HEK293T (cell line): ENCODE results near the gene PTGES3L.
"Not testable (repeated sequence)": the region's sequence is repeated elsewhere in the genome, so short reads cannot be mapped to it uniquely, and the experiment has no call there.

Experiments used
- CTCF ChIA-PET: fragments of 350-600 bp; formaldehyde crosslinking; extraction: SDS; loops from one replicate; lab custom pipeline; 2021; ENCODE audit warnings: antibody characterized with exemption, inconsistent platforms; lab: Yijun Ruan, JAX
- POLR2A ChIA-PET: fragments of 350-600 bp; formaldehyde crosslinking; extraction: SDS; loops from one replicate; lab custom pipeline; 2020; ENCODE audit warnings: antibody characterized with exemption, inconsistent platforms; lab: Yijun Ruan, JAX
- DNase-seq: peaks from one replicate; pipeline ENCODE4 v3.0.0; 2012; ENCODE audit warnings: mixed read lengths; ENCODE audit errors: extremely low spot score
- ARNT ChIP-seq: fragments of 450-650 bp; IDR thresholded peaks from 2 replicates; pipeline ENCODE4 v1.6.1; 2017; ENCODE audit warnings: mild to moderate bottlenecking
- BHLHE40 ChIP-seq: fragments of 450-650 bp; IDR thresholded peaks from 2 replicates; pipeline ENCODE4 v1.6.1; 2016; ENCODE audit warnings: mild to moderate bottlenecking, moderate library complexity, borderline replicate concordance
- CTBP1 ChIP-seq: fragments of 450-650 bp; IDR thresholded peaks from 2 replicates; pipeline ENCODE4 v1.6.1; 2016; ENCODE audit warnings: borderline replicate concordance
- ELF4 ChIP-seq: fragments of 450-650 bp; IDR thresholded peaks from 2 replicates; pipeline ENCODE4 v1.6.1; 2017; ENCODE audit warnings: antibody characterized with exemption
- FOXA1 ChIP-seq: fragments of 450-650 bp; IDR thresholded peaks from 2 replicates; pipeline ENCODE4 v1.6.1; 2016; ENCODE audit warnings: mild to moderate bottlenecking
- FOXK2 ChIP-seq: fragments of 450-650 bp; IDR thresholded peaks from 2 replicates; pipeline ENCODE4 v1.6.1; 2016; ENCODE audit warnings: mild to moderate bottlenecking
- FOXM1 ChIP-seq: fragments of 450-650 bp; IDR thresholded peaks from 2 replicates; pipeline ENCODE4 v1.6.1; 2017; ENCODE audit warnings: mild to moderate bottlenecking, borderline replicate concordance
- HDGF ChIP-seq: fragments of 450-650 bp; IDR thresholded peaks from 2 replicates; pipeline ENCODE4 v1.6.1; 2017; ENCODE audit warnings: antibody characterized with exemption, borderline replicate concordance
- L3MBTL2 ChIP-seq: fragments of 450-650 bp; conservative IDR thresholded peaks from 2 replicates; pipeline ENCODE4 v1.6.1; 2016; ENCODE audit warnings: mild to moderate bottlenecking
- LEF1 ChIP-seq: fragments of 450-650 bp; IDR thresholded peaks from 2 replicates; pipeline ENCODE4 v1.6.1; 2017; ENCODE audit warnings: mild to moderate bottlenecking, borderline replicate concordance
- NFRKB ChIP-seq: fragments of 450-650 bp; IDR thresholded peaks from 2 replicates; pipeline ENCODE4 v1.6.1; 2016; ENCODE audit warnings: mild to moderate bottlenecking, moderate library complexity
- SP1 ChIP-seq: fragments of 450-650 bp; IDR thresholded peaks from 2 replicates; pipeline ENCODE4 v1.6.1; 2017
- SUZ12 ChIP-seq: fragments of 450-650 bp; IDR thresholded peaks from 2 replicates; pipeline ENCODE4 v1.6.1; 2016; ENCODE audit warnings: mild to moderate bottlenecking
- TARDBP ChIP-seq: fragments of 450-650 bp; IDR thresholded peaks from 2 replicates; pipeline ENCODE4 v1.6.1; 2016
- ZNF384 ChIP-seq: fragments of 450-650 bp; IDR thresholded peaks from 2 replicates; pipeline ENCODE4 v1.6.1; 2016
- TF ChIP-seq, protein P1 (sequence below): fragments of 450-650 bp; IDR thresholded peaks from 2 replicates; pipeline ENCODE4 v1.6.1; 2016

Gene PTGES3L

DNA sequence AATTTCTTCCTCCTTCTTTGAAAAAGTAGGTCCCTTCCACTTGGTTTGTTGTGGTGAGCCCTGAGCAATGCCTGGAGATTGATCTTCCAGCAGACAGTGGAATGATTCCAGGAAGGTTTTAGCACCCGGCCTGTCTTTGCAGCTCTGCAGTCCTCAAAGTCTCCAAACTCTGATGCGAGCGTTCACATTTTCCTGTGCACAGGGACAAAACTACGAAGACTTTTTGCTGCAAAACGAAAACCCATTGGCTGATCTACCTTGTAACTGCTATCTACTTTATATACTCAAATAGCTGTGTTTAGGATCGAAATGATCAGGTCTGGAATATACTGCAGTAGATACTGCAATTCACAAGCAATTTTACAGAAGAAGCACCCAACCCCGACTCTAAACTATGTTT is 57.6 kb downstream of the PTGES3L start:
- TF ChIP-seq NFRKB (no peak), TARDBP (no peak), ZNF384 (no peak), BHLHE40 (no peak), LEF1 (no peak), FOXA1 (no peak), ELF4 (no peak), HDGF (no peak), CTBP1 (no peak), SUZ12 (no peak), FOXK2 (no peak), SP1 (no peak), ARNT (no peak), L3MBTL2 (no peak), FOXM1 (no peak)
- TF ChIP-seq, protein P1, sequence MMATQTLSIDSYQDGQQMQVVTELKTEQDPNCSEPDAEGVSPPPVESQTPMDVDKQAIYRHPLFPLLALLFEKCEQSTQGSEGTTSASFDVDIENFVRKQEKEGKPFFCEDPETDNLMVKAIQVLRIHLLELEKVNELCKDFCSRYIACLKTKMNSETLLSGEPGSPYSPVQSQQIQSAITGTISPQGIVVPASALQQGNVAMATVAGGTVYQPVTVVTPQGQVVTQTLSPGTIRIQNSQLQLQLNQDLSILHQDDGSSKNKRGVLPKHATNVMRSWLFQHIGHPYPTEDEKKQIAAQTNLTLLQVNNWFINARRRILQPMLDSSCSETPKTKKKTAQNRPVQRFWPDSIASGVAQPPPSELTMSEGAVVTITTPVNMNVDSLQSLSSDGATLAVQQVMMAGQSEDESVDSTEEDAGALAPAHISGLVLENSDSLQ = no peak
- DNase-seq = no peak
- CTCF ChIA-PET = interaction anchor here (0.6 kb wide), 1 partner anchor 13 kb away, joined by 3 read pairs; no protein-coding TSS in a partner anchor
- POLR2A ChIA-PET = interaction anchor here (0.9 to 1.9 kb wide), 2 partner anchors 30 to 98 kb away, joined by 3 to 6 read pairs; partner anchors contain the start of gene BECN1

DNA sequence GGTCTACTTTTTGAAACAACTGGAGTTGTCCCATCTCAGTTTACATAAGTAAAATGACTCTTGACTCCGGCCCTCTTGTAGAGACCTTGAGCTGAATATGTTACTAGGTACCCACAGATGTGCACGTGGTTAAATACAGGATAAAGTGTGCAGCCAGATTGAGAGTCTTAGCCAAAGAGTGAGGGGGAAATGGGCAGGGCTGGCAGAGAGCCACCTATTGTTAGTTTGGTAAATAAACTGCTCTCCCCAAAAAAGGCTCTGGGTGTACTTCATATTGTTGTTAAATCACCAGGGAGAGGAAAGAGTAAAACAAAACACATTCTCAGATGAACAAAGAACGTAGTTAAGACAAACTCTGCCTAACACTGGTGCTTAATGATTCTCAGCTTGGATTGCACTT is 59.0 kb downstream of the PTGES3L start:
- ChIA-PET CTCF (interaction anchor here (1.0 to 1.7 kb wide), 4 partner anchors 8 to 78 kb away, joined by 3 to 6 read pairs (median 3); partner anchors contain the start of gene AOC2), POLR2A (interaction anchor here (0.7 to 2.5 kb wide), 5 partner anchors 8 to 96 kb away, joined by 3 to 10 read pairs (median 3); no protein-coding TSS in a partner anchor)
- TF ChIP-seq SUZ12 (no peak), FOXA1 (no peak), ZNF384 (no peak), CTBP1 (no peak), ARNT (no peak), FOXK2 (no peak), FOXM1 (no peak), LEF1 (no peak), BHLHE40 (no peak), TARDBP (no peak), ELF4 (no peak), L3MBTL2 (no peak), HDGF (no peak), SP1 (no peak), NFRKB (no peak)
- TF ChIP-seq, protein P1 = no peak
- DNase-seq = no peak

DNA sequence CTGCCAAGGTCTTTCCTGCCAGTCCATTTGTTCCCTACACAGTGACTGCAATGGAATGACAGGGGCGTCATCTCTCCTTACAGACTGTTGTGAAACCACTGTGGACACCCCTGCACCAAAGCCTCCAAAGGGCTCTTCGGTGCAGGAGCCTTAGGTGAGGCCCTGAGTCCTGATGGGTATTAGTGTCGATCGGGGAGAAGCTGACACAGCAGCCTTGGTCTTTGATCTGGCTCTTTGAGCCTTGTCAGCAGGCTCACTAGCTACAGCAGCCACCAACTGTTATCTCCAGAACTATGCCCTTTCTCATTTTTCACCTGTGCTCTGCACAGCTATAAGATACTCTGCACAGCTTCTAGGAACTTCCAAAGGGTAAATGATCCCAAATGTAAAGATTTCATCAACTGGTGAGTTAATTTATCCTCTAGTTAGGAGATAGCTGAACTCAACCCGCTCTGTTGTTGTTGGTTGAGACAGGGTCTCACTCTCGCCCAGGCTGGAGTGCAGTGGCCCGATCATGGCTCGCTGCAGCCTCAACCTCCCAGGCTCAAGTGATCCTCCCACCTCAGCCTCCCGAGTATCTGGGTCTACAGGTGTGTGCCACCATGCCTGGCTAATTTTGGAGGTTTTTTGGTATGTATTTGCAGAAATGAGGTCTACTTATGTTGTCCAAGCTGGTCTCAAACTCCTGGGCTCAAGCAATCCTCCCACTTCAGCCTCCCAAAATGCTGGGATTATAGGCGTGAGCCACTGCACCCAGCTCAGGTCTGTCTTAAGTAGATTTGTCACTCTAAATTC is 59.6 kb downstream of the PTGES3L start:
- POLR2A ChIA-PET = interaction anchor here (0.7 to 2.5 kb wide), 5 partner anchors 9 to 96 kb away, joined by 3 to 10 read pairs (median 3); no protein-coding TSS in a partner anchor
- CTCF ChIA-PET = interaction anchor here (1.0 to 1.7 kb wide), 4 partner anchors 8 to 77 kb away, joined by 3 to 6 read pairs (median 3); partner anchors contain the start of gene AOC2
- TF ChIP-seq FOXA1 = no peak
- TF ChIP-seq LEF1 = no peak
- TF ChIP-seq BHLHE40 = no peak
- no peak for TF ChIP-seq TARDBP
- TF ChIP-seq NFRKB = no peak
- TF ChIP-seq HDGF = no peak
- no peak for TF ChIP-seq FOXK2
- no peak for TF ChIP-seq ARNT
- no peak for TF ChIP-seq SP1
- TF ChIP-seq L3MBTL2 = no peak
- TF ChIP-seq, protein P1 = no peak
- TF ChIP-seq CTBP1 = no peak
- TF ChIP-seq FOXM1 = no peak
- no peak for TF ChIP-seq ELF4
- no peak for DNase-seq

DNA sequence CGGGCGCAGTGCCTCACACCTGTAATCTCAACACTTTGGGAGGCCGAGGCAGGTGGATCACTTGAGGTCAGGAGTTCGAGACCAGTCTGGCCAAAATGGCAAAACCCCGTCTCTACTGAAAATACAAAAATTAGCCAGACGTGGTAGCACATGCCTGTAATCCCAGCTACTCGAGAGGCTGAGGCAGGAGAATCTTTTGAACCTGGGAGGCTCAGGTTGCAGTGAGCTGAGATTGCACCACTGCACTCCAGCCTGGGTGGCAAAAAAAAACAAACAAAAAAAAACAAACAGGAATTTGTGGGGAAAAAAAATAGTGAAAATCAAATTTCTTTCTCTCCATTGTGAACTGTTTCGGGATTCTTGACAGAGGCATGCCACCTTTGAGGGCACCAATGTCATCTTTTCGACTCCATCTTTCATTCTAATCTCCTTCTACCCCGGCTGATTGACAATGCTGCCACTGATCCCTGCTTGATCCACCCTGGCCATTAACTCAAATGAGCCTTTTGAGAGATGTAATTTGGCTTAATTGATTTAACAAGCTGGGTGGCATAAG is 60.3 kb downstream of the PTGES3L start:
- ChIA-PET CTCF (interaction anchor here (1.0 to 1.1 kb wide), 2 partner anchors 9 to 76 kb away, joined by 3 read pairs; no protein-coding TSS in a partner anchor), POLR2A (interaction anchor here (0.9 to 2.5 kb wide), 5 partner anchors 9 to 146 kb away, joined by 3 to 10 read pairs (median 4); partner anchors contain the start of gene VPS25)
- not testable (repeated sequence) for DNase-seq

DNA sequence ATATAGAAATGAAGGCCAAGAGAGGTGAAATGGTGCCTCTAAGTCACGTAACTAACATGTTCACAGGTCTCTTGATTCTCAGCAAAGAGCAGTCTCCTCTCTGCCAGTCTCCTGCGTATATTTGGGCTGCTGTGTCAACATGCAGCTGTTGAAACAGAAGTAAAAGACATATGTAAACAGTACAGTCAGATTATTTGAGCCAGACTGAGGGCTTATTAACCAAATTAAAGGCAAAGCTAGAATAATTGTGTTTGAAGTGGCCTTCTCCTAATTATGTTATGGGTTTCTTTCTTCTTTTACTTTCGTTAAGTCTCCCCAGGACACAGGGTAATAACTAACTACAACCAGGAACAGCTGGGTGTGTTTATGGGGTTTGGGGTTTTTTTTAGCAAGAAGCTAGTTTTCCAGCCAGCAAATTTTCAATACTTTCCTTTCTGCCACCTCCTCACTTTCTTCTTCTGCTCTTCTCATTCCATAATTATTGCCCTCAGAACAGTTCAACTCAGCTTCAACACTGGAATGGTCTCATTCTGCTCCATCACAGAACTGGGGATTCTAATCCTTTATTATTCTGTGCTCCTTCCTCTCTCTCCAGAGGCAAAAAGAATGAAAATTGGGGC is 60.9 kb downstream of the PTGES3L start:
- CTCF ChIA-PET = interaction anchor here (0.7 to 1.1 kb wide), 2 partner anchors 10 to 339 kb away, joined by 3 read pairs; no protein-coding TSS in a partner anchor
- POLR2A ChIA-PET = interaction anchor here (0.9 to 2.5 kb wide), 3 partner anchors 10 to 146 kb away, joined by 4 to 10 read pairs (median 5); partner anchors contain the start of gene VPS25
- no peak for DNase-seq
- no peak for TF ChIP-seq L3MBTL2
- TF ChIP-seq FOXA1 = no peak
- TF ChIP-seq LEF1 = no peak
- no peak for TF ChIP-seq FOXM1
- TF ChIP-seq TARDBP = no peak
- no peak for TF ChIP-seq NFRKB
- no peak for TF ChIP-seq SP1
- TF ChIP-seq ZNF384 = no peak
- TF ChIP-seq HDGF = no peak
- TF ChIP-seq FOXK2 = no peak
- TF ChIP-seq, protein P1 = no peak
- no peak for TF ChIP-seq ELF4
- no peak for TF ChIP-seq ARNT
